A673 (cell line): ENCODE results near the gene RGR. TPM values are rescaled to one million over a fixed set of nuclear protein-coding genes. Genes with fewer than 3 reads are reported as not detected.

Source experiments
- BruUV-seq: library from RNA; stranded (reverse); fragments of 400-500 nt; replicated peaks from 2 replicates; lab custom pipeline; 2021; lab: Mats Ljungman, UMichigan
- CTCF ChIA-PET: fragments of 300-600 bp; sonication (Branson Sonifier 250); formaldehyde crosslinking; loops from one replicate; lab custom pipeline; 2022; ENCODE audit warnings: antibody characterized with exemption; lab: Charles Lee
- POLR2A ChIA-PET: fragments of 300-600 bp; sonication (Branson Sonifier 250); formaldehyde crosslinking; loops from one replicate; lab custom pipeline; 2022; ENCODE audit warnings: antibody characterized with exemption; ENCODE audit not compliant: low non-redundant PET; lab: Charles Lee
- DNase-seq: peaks from one replicate; pipeline ENCODE4 v3.0.0-alpha.2; 2015; ENCODE audit warnings: low spot score
- H3K27ac ChIP-seq: fragments of 200-600 bp; sonication (generic); 2 replicates; pipeline ENCODE4 v1.5.1; 2016; ENCODE audit warnings: mixed run types, low read depth, mild to moderate bottlenecking, mixed read lengths, antibody characterized with exemption, low read length; ENCODE audit not compliant: poor library complexity, severe bottlenecking
- H3K27me3 ChIP-seq: fragments of 200-600 bp; sonication (generic); replicated peaks from 2 replicates; pipeline ENCODE4 v1.6.1; 2017; ENCODE audit warnings: mixed run types, low read depth, mild to moderate bottlenecking, mixed read lengths, antibody characterized with exemption, low read length; ENCODE audit not compliant: insufficient read depth, poor library complexity
- H3K36me3 ChIP-seq: fragments of 200-600 bp; sonication (generic); 2 replicates; pipeline ENCODE4 v1.6.1; 2016; ENCODE audit warnings: mixed run types, mild to moderate bottlenecking, mixed read lengths, antibody characterized with exemption, low read length; ENCODE audit not compliant: insufficient read depth, poor library complexity, severe bottlenecking
- H3K4me1 ChIP-seq: fragments of 200-600 bp; sonication (generic); 2 replicates; pipeline ENCODE4 v1.6.1; 2017; ENCODE audit warnings: mixed run types, mild to moderate bottlenecking, mixed read lengths, antibody characterized with exemption, low read length; ENCODE audit not compliant: insufficient read depth, poor library complexity, severe bottlenecking
- H3K4me3 ChIP-seq: fragments of 200-600 bp; sonication (generic); 2 replicates; pipeline ENCODE4 v1.5.1; 2016; ENCODE audit warnings: low read depth, mixed run types, mild to moderate bottlenecking, mixed read lengths, low read length; ENCODE audit not compliant: poor library complexity, severe bottlenecking
- H3K9me3 ChIP-seq: fragments of 200-600 bp; sonication (generic); 2 replicates; pipeline ENCODE4 v1.6.1; 2016; ENCODE audit warnings: mixed run types, low read depth, mild to moderate bottlenecking, mixed read lengths, antibody characterized with exemption, low read length; ENCODE audit not compliant: poor library complexity, severe bottlenecking
- CTCF ChIP-seq: fragments of 300-800, 200-600 bp; sonication (generic); conservative IDR thresholded peaks from 2 replicates; pipeline ENCODE4 v1.5.1; 2017; ENCODE audit warnings: low read depth, mild to moderate bottlenecking, antibody characterized with exemption, low read length, moderate library complexity, mixed read lengths
- EZH2 ChIP-seq: fragments of 200-600 bp; sonication (generic); IDR thresholded peaks from 2 replicates; pipeline ENCODE4 v1.6.1; 2017; ENCODE audit warnings: borderline replicate concordance, low read depth, mild to moderate bottlenecking, mixed read lengths, antibody characterized with exemption, low read length; ENCODE audit not compliant: poor library complexity, severe bottlenecking
- intact Hi-C: fragments of 100-400 bp; cut with micrococcal nuclease; formaldehyde crosslinking; loops from one replicate; pipeline ENCODE4 v1.10.0; 2022; ENCODE audit not compliant: unreplicated experiment
- total RNA-seq: library from RNA; stranded (reverse); gene quantifications from 2 replicates; pipeline ENCODE4 v1.2.3, GENCODE V29; 2021

Gene RGR
- total RNA-seq, 1 experiment from 2014 or later, result not detected

- intact Hi-C loops, result no loop called here
- no peak for TF ChIP-seq CTCF
- TF ChIP-seq EZH2, result peak; percentile 21
- H3K9me3 ChIP-seq, result no peaks in the 10 kb centered on the region
- H3K27me3 ChIP-seq, result peaks cover 30% of the 10 kb centered on the region
- ChIA-PET CTCF (no interaction called here), POLR2A (no interaction called here)
- no peaks in the 10 kb centered on the region for H3K4me1 ChIP-seq
- H3K36me3 ChIP-seq, result no peaks in the 10 kb centered on the region
- no TSS peak for BruUV-seq
- no peak for DNase-seq
- no peak overlapping the region for H3K4me3 ChIP-seq
- H3K27ac ChIP-seq, result no peak overlapping the region
Measured at GRCh38 chr10:84288151-84288550, 43.3 kb downstream of the RGR start.

DNA sequence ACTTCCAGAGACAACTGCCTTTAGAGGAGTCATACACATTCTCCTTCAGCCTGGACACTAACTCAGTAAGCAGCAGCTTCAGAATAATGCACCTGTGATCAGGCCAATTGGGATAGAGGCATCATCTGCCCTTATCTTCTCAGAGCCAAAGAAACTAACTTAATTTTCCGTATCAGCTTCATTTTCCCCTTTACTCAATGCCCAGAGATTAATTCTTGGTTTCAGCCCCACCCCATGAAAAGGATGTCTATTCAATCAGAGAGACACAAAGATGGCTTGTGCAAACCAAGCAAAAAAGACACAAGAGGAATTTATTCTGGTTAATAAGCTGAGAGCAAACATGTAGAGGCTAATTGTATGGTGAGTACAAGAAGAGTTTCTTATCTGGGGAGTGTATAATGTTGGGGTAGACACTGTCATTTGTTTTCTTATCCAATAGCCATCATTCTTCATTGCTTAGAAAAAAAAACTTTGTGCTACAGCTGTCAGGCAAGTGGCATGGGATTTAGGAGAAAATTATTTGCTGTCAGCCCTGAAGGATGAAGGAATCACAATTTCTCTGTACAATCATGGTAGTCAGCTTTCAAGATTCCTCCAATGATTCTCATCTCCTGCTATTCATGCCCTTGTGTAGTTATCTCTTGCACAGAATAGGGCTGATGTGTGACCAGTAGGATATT is 44.8 kb downstream of the RGR start:
- peaks cover 30% of the 10 kb centered on the region for H3K27me3 ChIP-seq
- POLR2A ChIA-PET, result no interaction called here
- H3K4me3 ChIP-seq, result no peak overlapping the region
- no peaks in the 10 kb centered on the region for H3K9me3 ChIP-seq
- no peak for DNase-seq
- no peaks in the 10 kb centered on the region for H3K4me1 ChIP-seq
- no peaks in the 10 kb centered on the region for H3K36me3 ChIP-seq
- intact Hi-C loops, result no loop called here
- CTCF ChIA-PET, result no interaction called here
- TF ChIP-seq EZH2, result no peak
- no peak for TF ChIP-seq CTCF
- no TSS peak for BruUV-seq
- no peak overlapping the region for H3K27ac ChIP-seq

- intact Hi-C loops, result no loop called here
- Histone ChIP-seq H3K9me3 (no peaks in the 10 kb centered on the region), H3K36me3 (no peaks in the 10 kb centered on the region), H3K4me3 (no peak overlapping the region), H3K27ac (no peak overlapping the region), H3K4me1 (no peaks in the 10 kb centered on the region), H3K27me3 (peaks cover 30% of the 10 kb centered on the region)
- ChIA-PET CTCF (no interaction called here), POLR2A (no interaction called here)
- no peak for DNase-seq
- TF ChIP-seq EZH2 (no peak), CTCF (no peak)
- no TSS peak for BruUV-seq
Measured at GRCh38 chr10:84290235-84290634, 45.4 kb downstream of the RGR start.
